H9 (cell line): ENCODE results near the gene ARID3A. TPM values are rescaled to one million over a fixed set of nuclear protein-coding genes. Genes with fewer than 3 reads are reported as not detected.

Experiments used
- DNase-seq: peaks from one replicate; pipeline ENCODE4 v3.0.0-alpha.2; 2017
- H2AFZ ChIP-seq: one replicate; pipeline ENCODE4 v1.6.1; 2013; ENCODE audit warnings: mild to moderate bottlenecking, low read length, control low read depth, moderate library complexity
- H2AK5ac ChIP-seq: 2 replicates; pipeline ENCODE4 v1.6.1; 2013; ENCODE audit warnings: low read length, control low read depth, mixed read lengths; ENCODE audit not compliant: insufficient read length
- H2BK120ac ChIP-seq: one replicate; pipeline ENCODE4 v1.6.1; 2013; ENCODE audit warnings: low read depth, mild to moderate bottlenecking, low read length, control low read depth, inconsistent platforms; ENCODE audit not compliant: poor library complexity, severe bottlenecking
- H2BK12ac ChIP-seq: 2 replicates; pipeline ENCODE4 v1.6.1; 2013; ENCODE audit warnings: low read length, control low read depth, mixed read lengths, low read depth; ENCODE audit not compliant: insufficient read length
- H2BK15ac ChIP-seq: 2 replicates; pipeline ENCODE4 v1.6.1; 2013; ENCODE audit warnings: low read depth, low read length, control low read depth
- H2BK20ac ChIP-seq: one replicate; pipeline ENCODE4 v1.6.1; 2013; ENCODE audit warnings: low read depth, mild to moderate bottlenecking, low read length, control low read depth, inconsistent platforms; ENCODE audit not compliant: poor library complexity, severe bottlenecking
- H2BK5ac ChIP-seq: 2 replicates; pipeline ENCODE4 v1.6.1; 2013; ENCODE audit warnings: low read length, control low read depth, mixed read lengths; ENCODE audit not compliant: insufficient read length
- H3K14ac ChIP-seq: 2 replicates; pipeline ENCODE4 v1.6.1; 2013; ENCODE audit warnings: low read length, control low read depth; ENCODE audit not compliant: insufficient read depth
- H3K18ac ChIP-seq: 2 replicates; pipeline ENCODE4 v1.6.1; 2013; ENCODE audit warnings: low read depth, mild to moderate bottlenecking, mixed read lengths, low read length, control low read depth; ENCODE audit not compliant: insufficient read length
- H3K23ac ChIP-seq: 2 replicates; pipeline ENCODE4 v1.6.1; 2013; ENCODE audit warnings: low read length, control low read depth, mixed read lengths, low read depth; ENCODE audit not compliant: insufficient read length
- H3K23me2 ChIP-seq: 2 replicates; pipeline ENCODE4 v1.6.1; 2013; ENCODE audit warnings: low read depth, mild to moderate bottlenecking, mixed read lengths, low read length, control low read depth; ENCODE audit not compliant: insufficient read length, poor library complexity, severe bottlenecking
- H3K27ac ChIP-seq: 2 replicates; pipeline ENCODE4 v1.5.1; 2013; ENCODE audit warnings: low read length, control low read depth, mixed read lengths, low read depth; ENCODE audit not compliant: insufficient read length
- H3K27me3 ChIP-seq: 2 replicates; pipeline ENCODE4 v1.6.1; 2013; ENCODE audit warnings: low read length, control low read depth, inconsistent platforms; ENCODE audit not compliant: insufficient read depth
- H3K4ac ChIP-seq: 2 replicates; pipeline ENCODE4 v1.6.1; 2013; ENCODE audit warnings: low read depth, mild to moderate bottlenecking, control low read depth, inconsistent platforms, low read length, moderate library complexity
- H3K4me1 ChIP-seq: 2 replicates; pipeline ENCODE4 v1.6.1; 2013; ENCODE audit warnings: low read length, control low read depth, inconsistent platforms; ENCODE audit not compliant: insufficient read depth
- H3K4me2 ChIP-seq: 2 replicates; pipeline ENCODE4 v1.6.1; 2013; ENCODE audit warnings: low read length, control low read depth, mixed read lengths; ENCODE audit not compliant: insufficient read length, insufficient read depth
- H3K56ac ChIP-seq: 2 replicates; pipeline ENCODE4 v1.6.1; 2013; ENCODE audit warnings: low read depth, mild to moderate bottlenecking, mixed read lengths, low read length, control low read depth; ENCODE audit not compliant: insufficient read length
- H3K79me1 ChIP-seq: 2 replicates; pipeline ENCODE4 v1.6.1; 2013; ENCODE audit warnings: low read depth, mild to moderate bottlenecking, moderate library complexity, low read length, control low read depth, inconsistent platforms; ENCODE audit not compliant: insufficient read depth, poor library complexity, severe bottlenecking
- H3K79me2 ChIP-seq: 2 replicates; pipeline ENCODE4 v1.6.1; 2013; ENCODE audit warnings: low read length, control low read depth, inconsistent platforms; ENCODE audit not compliant: insufficient read depth
- H3K9ac ChIP-seq: 2 replicates; pipeline ENCODE4 v1.6.1; 2013; ENCODE audit warnings: low read length, control low read depth, mixed read lengths; ENCODE audit not compliant: insufficient read length; ENCODE audit errors: extremely low read depth
- H3K9me3 ChIP-seq: one replicate; pipeline ENCODE4 v1.6.1; 2013; ENCODE audit warnings: low read depth, low read length, inconsistent platforms; ENCODE audit not compliant: control insufficient read depth
- H3T11ph ChIP-seq: one replicate; pipeline ENCODE4 v1.6.1; 2013; ENCODE audit warnings: mild to moderate bottlenecking, low read length, control low read depth, inconsistent platforms
- H4K20me1 ChIP-seq: one replicate; pipeline ENCODE4 v1.6.1; 2013; ENCODE audit not compliant: control insufficient read depth, insufficient read length, insufficient read depth
- H4K5ac ChIP-seq: 2 replicates; pipeline ENCODE4 v1.6.1; 2013; ENCODE audit warnings: low read depth, mild to moderate bottlenecking, mixed read lengths, low read length, control low read depth; ENCODE audit not compliant: insufficient read length
- H4K8ac ChIP-seq: replicated peaks from 2 replicates; pipeline ENCODE4 v1.6.1; 2013; ENCODE audit warnings: low read length, control low read depth, mixed read lengths, low read depth; ENCODE audit not compliant: insufficient read length
- H4K91ac ChIP-seq: 2 replicates; pipeline ENCODE4 v1.6.1; 2013; ENCODE audit warnings: low read depth, mild to moderate bottlenecking, moderate library complexity, mixed read lengths, low read length, control low read depth; ENCODE audit not compliant: insufficient read length
- H3K27ac Mint-ChIP-seq, 3 experiments: 2 replicates in 2 of 3; 3 replicates in 1 of 3; pipeline ENCODE4 v1.8.0; 2020 to 2021; ENCODE audit warnings: mixed read lengths in 3 of 3, mild to moderate bottlenecking in 1 of 3, moderate library complexity in 1 of 3
- H3K27me3 Mint-ChIP-seq: 2 replicates; pipeline ENCODE4 v1.8.0; 2021; ENCODE audit warnings: low read depth, mild to moderate bottlenecking, moderate library complexity, mixed read lengths
- H3K36me3 Mint-ChIP-seq, 3 experiments: 2 replicates in 2 of 3; 3 replicates in 1 of 3; pipeline ENCODE4 v1.8.0; 2020 to 2021; ENCODE audit warnings: low read depth in 3 of 3, mixed read lengths in 3 of 3; ENCODE audit not compliant: insufficient read depth in 1 of 3
- H3K4me1 Mint-ChIP-seq, 2 experiments: 2 replicates each; pipeline ENCODE4 v1.8.0; 2020; ENCODE audit warnings: mixed read lengths in 2 of 2
- H3K4me3 Mint-ChIP-seq, 2 experiments: 2 replicates in 1 of 2; 3 replicates in 1 of 2; pipeline ENCODE4 v1.8.0; 2020 to 2021; ENCODE audit warnings: mild to moderate bottlenecking in 2 of 2, mixed read lengths in 2 of 2, moderate library complexity in 1 of 2
- H3K9me3 Mint-ChIP-seq, 2 experiments: 2 replicates in 1 of 2; 3 replicates in 1 of 2; pipeline ENCODE4 v1.8.0; 2020; ENCODE audit warnings: mild to moderate bottlenecking in 2 of 2, mixed read lengths in 2 of 2, moderate library complexity in 1 of 2
- CTCF ChIP-seq: fragments of 200-600 bp; sonication (generic); conservative IDR thresholded peaks from 3 replicates; pipeline ENCODE4 v1.8.0; 2021; ENCODE audit warnings: antibody characterized with exemption, mild to moderate bottlenecking
- WGBS: extraction: QIAGEN DNeasy Blood & Tissue Kit; methylation state at CpG from one replicate; pipeline ENCODE4 v1.1.7; 2013; ENCODE audit warnings: missing lambda C conversion rate, low lambda C conversion rate, mixed read lengths; ENCODE audit not compliant: insufficient read length; ENCODE audit errors: extremely low coverage; 5-methylcytosine and 5-hydroxymethylcytosine counted together
- total RNA-seq: library from RNA; stranded (reverse); gene quantifications from 2 replicates; pipeline ENCODE4 v1.2.1, GENCODE V29; 2021

ARID3A gene
- total RNA-seq, 1 experiment from 2014 or later, result 98.3 TPM

GRCh38 chr19:1013218-1013617 is 87.4 kb downstream of the ARID3A start:
- peaks cover 14 to 22% of the 10 kb centered on the region in 2 experiments for H3K4me1 Mint-ChIP-seq

More at GRCh38 chr19:1013218-1013617, 87.4 kb downstream of the ARID3A start:
- peaks cover 21% of the 10 kb centered on the region; the same call in 1 of the 2 replicates for H3K79me2 ChIP-seq
- H4K91ac ChIP-seq, result no peak overlapping the region
- no peaks in the 10 kb centered on the region for H3K23me2 ChIP-seq
- H3K27ac Mint-ChIP-seq, result no peak overlapping the region
- no peak for TF ChIP-seq CTCF
- H4K8ac ChIP-seq, result no peak overlapping the region
- peaks cover 5% of the 10 kb centered on the region for H3K79me1 ChIP-seq
- peaks cover 2 to 16% (median 12%) of the 10 kb centered on the region in 3 experiments; a peak in 5 of 7 replicates for H3K36me3 Mint-ChIP-seq
- no peaks in the 10 kb centered on the region for H3K9me3 Mint-ChIP-seq
- no peak overlapping the region for H2BK12ac ChIP-seq
- H3K27me3 Mint-ChIP-seq, result no peaks in the 10 kb centered on the region
- H3K14ac ChIP-seq, result no peak overlapping the region; the same call in 1 of the 2 replicates
- H3K4me3 Mint-ChIP-seq, result no peak overlapping the region
- WGBS, result no CpG with 5 or more reads among the region's 10 CpGs
- no peak overlapping the region for H3K4ac ChIP-seq
- no peak overlapping the region for H4K5ac ChIP-seq
- no peak overlapping the region for H3K56ac ChIP-seq
- no peak overlapping the region for H3K23ac ChIP-seq
- no peaks in the 10 kb centered on the region for H3K4me1 ChIP-seq
- H2AFZ ChIP-seq, result no peak overlapping the region
- H3K18ac ChIP-seq, result no peak overlapping the region
- no peak overlapping the region for H3K9ac ChIP-seq
- no peak overlapping the region for H2BK120ac ChIP-seq
- no peak overlapping the region for H3T11ph ChIP-seq
- no peak overlapping the region for H3K4me2 ChIP-seq
- no peak overlapping the region for H2BK15ac ChIP-seq
- H4K20me1 ChIP-seq, result no peaks in the 10 kb centered on the region
- no peak overlapping the region for H2AK5ac ChIP-seq
- H3K9me3 ChIP-seq, result no peaks in the 10 kb centered on the region
- no peaks in the 10 kb centered on the region for H3K27me3 ChIP-seq
- H2BK20ac ChIP-seq, result no peak overlapping the region
- DNase-seq, result no peak
- no peak overlapping the region for H3K27ac ChIP-seq
- H2BK5ac ChIP-seq, result no peak overlapping the region
